HEK293 (cell line): ENCODE data around the gene MEF2C.

ENCODE experiments used
- GLI4 ChIP-seq: fragments of 450-650 bp; formaldehyde crosslinking; IDR thresholded peaks from 2 replicates; pipeline ENCODE4 v1.5.1; 2016; ENCODE audit warnings: missing biosample characterization, missing genetic modification characterization
- YY1 ChIP-seq: fragments of 450-650 bp; formaldehyde crosslinking; IDR thresholded peaks from 2 replicates; pipeline ENCODE4 v1.5.1; 2018; ENCODE audit warnings: missing biosample characterization, missing genetic modification characterization
- ZNF169 ChIP-seq: fragments of 450-650 bp; formaldehyde crosslinking; IDR thresholded peaks from 2 replicates; pipeline ENCODE4 v1.5.1; 2016; ENCODE audit warnings: missing biosample characterization, missing genetic modification characterization
- ZNF174 ChIP-seq: fragments of 450-650 bp; formaldehyde crosslinking; IDR thresholded peaks from 2 replicates; pipeline ENCODE4 v1.5.0; 2017; ENCODE audit warnings: missing biosample characterization, mild to moderate bottlenecking, missing genetic modification characterization
- ZNF2 ChIP-seq: fragments of 450-650 bp; formaldehyde crosslinking; IDR thresholded peaks from 2 replicates; pipeline ENCODE4 v1.5.1; 2016; ENCODE audit warnings: missing biosample characterization, missing genetic modification characterization
- ZNF202 ChIP-seq: fragments of 450-650 bp; formaldehyde crosslinking; IDR thresholded peaks from 2 replicates; pipeline ENCODE4 v1.5.1; 2016; ENCODE audit warnings: missing biosample characterization, missing genetic modification characterization, borderline replicate concordance
- ZNF274 ChIP-seq, 2 experiments: fragments of 200-500 bp in 1 of 2; fragments of 450-650 bp in 1 of 2; sonication (Bioruptor generic) in 1 of 2; formaldehyde crosslinking in 1 of 2; IDR thresholded peaks; 2 replicates each; pipeline versions ENCODE4 v1.5.1 to v1.6.1; 2014 to 2016; ENCODE audit warnings: borderline replicate concordance in 1 of 2, inconsistent platforms in 1 of 2, low read length in 1 of 2, missing biosample characterization in 1 of 2, missing genetic modification characterization in 1 of 2
- ZNF416 ChIP-seq: fragments of 450-650 bp; formaldehyde crosslinking; IDR thresholded peaks from 2 replicates; pipeline ENCODE4 v1.5.1; 2016; ENCODE audit warnings: missing biosample characterization, missing genetic modification characterization
- ZNF670 ChIP-seq: fragments of 450-650 bp; formaldehyde crosslinking; IDR thresholded peaks from 2 replicates; pipeline ENCODE4 v1.5.1; 2016; ENCODE audit warnings: missing biosample characterization, missing genetic modification characterization, low read depth
- ZSCAN30 ChIP-seq: fragments of 450-650 bp; IDR thresholded peaks from 2 replicates; pipeline ENCODE4 v1.5.1; 2018; ENCODE audit warnings: missing biosample characterization, mild to moderate bottlenecking, missing genetic modification characterization, moderate library complexity
- TF ChIP-seq, protein P1 (sequence below): fragments of 450-650 bp; formaldehyde crosslinking; IDR thresholded peaks from 2 replicates; pipeline ENCODE4 v1.5.1; 2016; ENCODE audit warnings: missing biosample characterization, missing genetic modification characterization
- TF ChIP-seq, protein P2 (sequence below): fragments of 450-650 bp; formaldehyde crosslinking; IDR thresholded peaks from 2 replicates; pipeline ENCODE4 v1.5.1; 2016; ENCODE audit warnings: missing biosample characterization, missing genetic modification characterization
- TF ChIP-seq, protein P3 (sequence below): sonication (generic); formaldehyde crosslinking; IDR thresholded peaks from 2 replicates; pipeline ENCODE4 v1.8.1; 2022; ENCODE audit warnings: mild to moderate bottlenecking, moderate library complexity, missing genetic modification reagents

DNA sequence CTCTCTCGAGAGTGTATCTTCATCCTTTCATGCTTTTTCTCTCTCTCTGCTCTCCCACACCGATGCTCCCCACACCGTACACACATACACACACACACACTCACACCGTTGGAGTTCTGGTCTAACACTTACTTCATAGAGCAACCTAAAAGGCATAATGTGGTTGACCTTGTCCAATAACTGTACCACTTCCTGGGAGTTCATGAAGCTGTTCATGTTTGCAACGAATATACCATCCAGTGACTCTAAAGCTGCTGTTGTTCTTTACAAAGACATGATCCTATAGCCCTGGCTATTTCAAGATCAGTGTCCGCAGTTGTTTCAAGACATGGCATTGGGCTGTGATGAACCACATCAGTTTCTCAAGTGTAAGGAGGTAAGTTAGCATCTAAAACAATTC is 10.0 kb downstream of the MEF2C start:
- TF ChIP-seq, protein P1, sequence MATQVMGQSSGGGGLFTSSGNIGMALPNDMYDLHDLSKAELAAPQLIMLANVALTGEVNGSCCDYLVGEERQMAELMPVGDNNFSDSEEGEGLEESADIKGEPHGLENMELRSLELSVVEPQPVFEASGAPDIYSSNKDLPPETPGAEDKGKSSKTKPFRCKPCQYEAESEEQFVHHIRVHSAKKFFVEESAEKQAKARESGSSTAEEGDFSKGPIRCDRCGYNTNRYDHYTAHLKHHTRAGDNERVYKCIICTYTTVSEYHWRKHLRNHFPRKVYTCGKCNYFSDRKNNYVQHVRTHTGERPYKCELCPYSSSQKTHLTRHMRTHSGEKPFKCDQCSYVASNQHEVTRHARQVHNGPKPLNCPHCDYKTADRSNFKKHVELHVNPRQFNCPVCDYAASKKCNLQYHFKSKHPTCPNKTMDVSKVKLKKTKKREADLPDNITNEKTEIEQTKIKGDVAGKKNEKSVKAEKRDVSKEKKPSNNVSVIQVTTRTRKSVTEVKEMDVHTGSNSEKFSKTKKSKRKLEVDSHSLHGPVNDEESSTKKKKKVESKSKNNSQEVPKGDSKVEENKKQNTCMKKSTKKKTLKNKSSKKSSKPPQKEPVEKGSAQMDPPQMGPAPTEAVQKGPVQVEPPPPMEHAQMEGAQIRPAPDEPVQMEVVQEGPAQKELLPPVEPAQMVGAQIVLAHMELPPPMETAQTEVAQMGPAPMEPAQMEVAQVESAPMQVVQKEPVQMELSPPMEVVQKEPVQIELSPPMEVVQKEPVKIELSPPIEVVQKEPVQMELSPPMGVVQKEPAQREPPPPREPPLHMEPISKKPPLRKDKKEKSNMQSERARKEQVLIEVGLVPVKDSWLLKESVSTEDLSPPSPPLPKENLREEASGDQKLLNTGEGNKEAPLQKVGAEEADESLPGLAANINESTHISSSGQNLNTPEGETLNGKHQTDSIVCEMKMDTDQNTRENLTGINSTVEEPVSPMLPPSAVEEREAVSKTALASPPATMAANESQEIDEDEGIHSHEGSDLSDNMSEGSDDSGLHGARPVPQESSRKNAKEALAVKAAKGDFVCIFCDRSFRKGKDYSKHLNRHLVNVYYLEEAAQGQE (tag by site-specific recombination) = no peak
- TF ChIP-seq, protein P2, sequence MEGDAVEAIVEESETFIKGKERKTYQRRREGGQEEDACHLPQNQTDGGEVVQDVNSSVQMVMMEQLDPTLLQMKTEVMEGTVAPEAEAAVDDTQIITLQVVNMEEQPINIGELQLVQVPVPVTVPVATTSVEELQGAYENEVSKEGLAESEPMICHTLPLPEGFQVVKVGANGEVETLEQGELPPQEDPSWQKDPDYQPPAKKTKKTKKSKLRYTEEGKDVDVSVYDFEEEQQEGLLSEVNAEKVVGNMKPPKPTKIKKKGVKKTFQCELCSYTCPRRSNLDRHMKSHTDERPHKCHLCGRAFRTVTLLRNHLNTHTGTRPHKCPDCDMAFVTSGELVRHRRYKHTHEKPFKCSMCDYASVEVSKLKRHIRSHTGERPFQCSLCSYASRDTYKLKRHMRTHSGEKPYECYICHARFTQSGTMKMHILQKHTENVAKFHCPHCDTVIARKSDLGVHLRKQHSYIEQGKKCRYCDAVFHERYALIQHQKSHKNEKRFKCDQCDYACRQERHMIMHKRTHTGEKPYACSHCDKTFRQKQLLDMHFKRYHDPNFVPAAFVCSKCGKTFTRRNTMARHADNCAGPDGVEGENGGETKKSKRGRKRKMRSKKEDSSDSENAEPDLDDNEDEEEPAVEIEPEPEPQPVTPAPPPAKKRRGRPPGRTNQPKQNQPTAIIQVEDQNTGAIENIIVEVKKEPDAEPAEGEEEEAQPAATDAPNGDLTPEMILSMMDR (tag by site-specific recombination) = no peak
- no peak for TF ChIP-seq ZNF670 (tag by site-specific recombination)
- TF ChIP-seq ZNF2 (tag by site-specific recombination) = no peak
- no peak for TF ChIP-seq ZNF202 (tag by site-specific recombination)
- TF ChIP-seq ZNF274 (IDR thresholded peaks at IDR 0.05; ENCODE audit: low read length) = no peak
- TF ChIP-seq ZNF274 (tag by site-specific recombination; IDR thresholded peaks at IDR 0.05; ENCODE audit: borderline replicate concordance) = no peak
- TF ChIP-seq YY1 (tag by site-specific recombination) = no peak
- TF ChIP-seq ZSCAN30 = no peak
- TF ChIP-seq ZNF174 = no peak
- TF ChIP-seq, protein P3, sequence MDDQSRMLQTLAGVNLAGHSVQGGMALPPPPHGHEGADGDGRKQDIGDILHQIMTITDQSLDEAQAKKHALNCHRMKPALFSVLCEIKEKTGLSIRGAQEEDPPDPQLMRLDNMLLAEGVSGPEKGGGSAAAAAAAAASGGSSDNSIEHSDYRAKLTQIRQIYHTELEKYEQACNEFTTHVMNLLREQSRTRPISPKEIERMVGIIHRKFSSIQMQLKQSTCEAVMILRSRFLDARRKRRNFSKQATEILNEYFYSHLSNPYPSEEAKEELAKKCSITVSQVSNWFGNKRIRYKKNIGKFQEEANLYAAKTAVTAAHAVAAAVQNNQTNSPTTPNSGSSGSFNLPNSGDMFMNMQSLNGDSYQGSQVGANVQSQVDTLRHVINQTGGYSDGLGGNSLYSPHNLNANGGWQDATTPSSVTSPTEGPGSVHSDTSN (CRISPR knock-in tag) = no peak
- TF ChIP-seq ZNF416 (tag by site-specific recombination) = no peak
- no peak for TF ChIP-seq ZNF169 (tag by site-specific recombination)
- TF ChIP-seq GLI4 (tag by site-specific recombination) = no peak
